Measurements from ENCODE around the gene FASTKD2.

- TF ChIP-seq CTCF (IDR thresholded peaks at IDR 0.05; ENCODE audit: low read length), result no peak
- no peak for TF ChIP-seq EZH2 (IDR thresholded peaks at IDR 0.05; ENCODE audit: borderline replicate concordance, low read length)
Observed at GRCh38 chr2:206716623-206717022, 48.8 kb upstream of the FASTKD2 start.

Data from OCI-LY1 (cell line).